Immature natural killer cell (primary cell): ENCODE data around the gene MAPK10. TPM values are rescaled to one million over a fixed set of nuclear protein-coding genes. Genes with fewer than 3 reads are reported as not detected.

Experiments used
- DNase-seq, 3 donors: peaks; one replicate each; pipeline ENCODE4 v3.0.0; 2022; ENCODE audit warnings: mixed read lengths in 1 of 3
- H3K27ac Mint-ChIP-seq, 6 donors: one replicate each; pipeline ENCODE4 v1.8.0; 2020; ENCODE audit warnings: mixed read lengths in 6 of 6, mild to moderate bottlenecking in 5 of 6, inconsistent platforms in 4 of 6, moderate library complexity in 3 of 6
- H3K27me3 Mint-ChIP-seq, 3 donors: one replicate each; pipeline ENCODE4 v1.8.0; 2020 to 2021; ENCODE audit warnings: low read depth in 3 of 3, mild to moderate bottlenecking in 3 of 3, mixed read lengths in 3 of 3, moderate library complexity in 3 of 3, inconsistent platforms in 1 of 3
- H3K36me3 Mint-ChIP-seq, 3 donors: one replicate each; pipeline ENCODE4 v1.8.0; 2020; ENCODE audit warnings: mixed read lengths in 3 of 3, inconsistent platforms in 2 of 3, mild to moderate bottlenecking in 2 of 3
- H3K4me1 Mint-ChIP-seq, 2 donors: one replicate each; pipeline ENCODE4 v1.8.0; 2020; ENCODE audit warnings: inconsistent platforms in 2 of 2, mild to moderate bottlenecking in 2 of 2, mixed read lengths in 2 of 2, moderate library complexity in 1 of 2
- H3K4me3 Mint-ChIP-seq, 5 donors: one replicate each; pipeline ENCODE4 v1.8.0; 2020; ENCODE audit warnings: mild to moderate bottlenecking in 5 of 5, mixed read lengths in 5 of 5, inconsistent platforms in 3 of 5, moderate library complexity in 3 of 5
- H3K9me3 Mint-ChIP-seq, 6 donors: one replicate each; pipeline ENCODE4 v1.8.0; 2020; ENCODE audit warnings: mild to moderate bottlenecking in 6 of 6, mixed read lengths in 6 of 6, inconsistent platforms in 4 of 6, moderate library complexity in 3 of 6
- polyA plus RNA-seq, 3 donors: library from polyadenylated mRNA; unstranded; fragments of 300-500 nt; fragmentation: Illumina TruSeq; gene quantifications; one replicate each; pipeline ENCODE4 v1.2.3, GENCODE V29; 2021

The MAPK10 gene
- polyA plus RNA-seq, 3 donors from 2014 or later: not detected

GRCh38 chr4:86014599-86014998 lies 345.3 kb downstream of the MAPK10 start:
- no peaks in the 10 kb centered on the region for H3K4me1 Mint-ChIP-seq
- no peak overlapping the region for H3K4me3 Mint-ChIP-seq
- H3K27ac Mint-ChIP-seq: no peak overlapping the region
- peaks cover 0 to 14% (median 0%) of the 10 kb centered on the region in 6 donors for H3K9me3 Mint-ChIP-seq
- H3K27me3 Mint-ChIP-seq: peaks cover 0 to 3% (median 0%) of the 10 kb centered on the region in 3 donors
- DNase-seq: no peak
- no peaks in the 10 kb centered on the region for H3K36me3 Mint-ChIP-seq

GRCh38 chr4:86013621-86014020 lies 346.2 kb downstream of the MAPK10 start:
- peaks cover 0 to 3% (median 0%) of the 10 kb centered on the region in 3 donors for H3K27me3 Mint-ChIP-seq
- no peaks in the 10 kb centered on the region for H3K36me3 Mint-ChIP-seq
- no peaks in the 10 kb centered on the region for H3K4me1 Mint-ChIP-seq
- DNase-seq: no peak
- peaks cover 0 to 14% (median 0%) of the 10 kb centered on the region in 6 donors for H3K9me3 Mint-ChIP-seq
- no peak overlapping the region for H3K27ac Mint-ChIP-seq
- H3K4me3 Mint-ChIP-seq: no peak overlapping the region

- H3K27ac Mint-ChIP-seq: no peak overlapping the region
- H3K36me3 Mint-ChIP-seq: no peaks in the 10 kb centered on the region
- H3K4me3 Mint-ChIP-seq: no peak overlapping the region
- no peaks in the 10 kb centered on the region for H3K4me1 Mint-ChIP-seq
- H3K27me3 Mint-ChIP-seq: no peaks in the 10 kb centered on the region
- H3K9me3 Mint-ChIP-seq: peaks cover 0 to 6% (median 0%) of the 10 kb centered on the region in 6 donors
- DNase-seq: no peak
These were observed 348.7 kb downstream of the MAPK10 start for GRCh38 chr4:86011117-86011516.

GRCh38 chr4:86007042-86007441 lies 352.8 kb downstream of the MAPK10 start:
- Mint-ChIP-seq H3K27me3 (no peaks in the 10 kb centered on the region), H3K4me1 (no peaks in the 10 kb centered on the region), H3K9me3 (peaks cover 0 to 7% (median under 1%) of the 10 kb centered on the region in 6 donors), H3K4me3 (no peak overlapping the region), H3K27ac (no peak overlapping the region), H3K36me3 (no peaks in the 10 kb centered on the region)
- DNase-seq: no peak

- no peak for DNase-seq
- Mint-ChIP-seq H3K36me3 (no peaks in the 10 kb centered on the region), H3K27ac (no peak overlapping the region), H3K27me3 (no peaks in the 10 kb centered on the region), H3K4me3 (no peak overlapping the region), H3K4me1 (no peaks in the 10 kb centered on the region), H3K9me3 (peaks cover 0 to 6% (median 3%) of the 10 kb centered on the region in 6 donors)
These were observed 353.8 kb downstream of the MAPK10 start for GRCh38 chr4:86006057-86006456.

GRCh38 chr4:86004030-86004429 lies 355.8 kb downstream of the MAPK10 start:
- DNase-seq: no peak
- Mint-ChIP-seq H3K27ac (no peak overlapping the region), H3K4me3 (no peak overlapping the region), H3K9me3 (peaks cover 0 to 6% (median 2%) of the 10 kb centered on the region in 6 donors), H3K36me3 (no peaks in the 10 kb centered on the region), H3K27me3 (peaks cover 0 to 2% (median 0%) of the 10 kb centered on the region in 3 donors), H3K4me1 (no peaks in the 10 kb centered on the region)

GRCh38 chr4:86001591-86001990 lies 358.3 kb downstream of the MAPK10 start:
- H3K4me1 Mint-ChIP-seq: no peaks in the 10 kb centered on the region
- no peak overlapping the region for H3K27ac Mint-ChIP-seq
- H3K27me3 Mint-ChIP-seq: peaks cover 0 to 2% (median 0%) of the 10 kb centered on the region in 3 donors
- no peak overlapping the region for H3K4me3 Mint-ChIP-seq
- no peak for DNase-seq
- peaks cover 1 to 6% (median 3%) of the 10 kb centered on the region in 6 donors for H3K9me3 Mint-ChIP-seq
- H3K36me3 Mint-ChIP-seq: no peaks in the 10 kb centered on the region

- no peaks in the 10 kb centered on the region for H3K4me1 Mint-ChIP-seq
- no peak overlapping the region for H3K27ac Mint-ChIP-seq
- DNase-seq: no peak
- no peak overlapping the region for H3K4me3 Mint-ChIP-seq
- peaks cover 0 to 4% (median 2%) of the 10 kb centered on the region in 6 donors for H3K9me3 Mint-ChIP-seq
- no peaks in the 10 kb centered on the region for H3K36me3 Mint-ChIP-seq
- peaks cover 0 to 2% (median 0%) of the 10 kb centered on the region in 3 donors for H3K27me3 Mint-ChIP-seq
These were observed 364.5 kb downstream of the MAPK10 start for GRCh38 chr4:85995361-85995760.

GRCh38 chr4:85994576-85994975 lies 365.3 kb downstream of the MAPK10 start:
- H3K27ac Mint-ChIP-seq: no peak overlapping the region
- peaks cover 0 to 4% (median 2%) of the 10 kb centered on the region in 6 donors for H3K9me3 Mint-ChIP-seq
- no peak for DNase-seq
- no peak overlapping the region for H3K4me3 Mint-ChIP-seq
- no peaks in the 10 kb centered on the region for H3K4me1 Mint-ChIP-seq
- H3K27me3 Mint-ChIP-seq: no peaks in the 10 kb centered on the region
- no peaks in the 10 kb centered on the region for H3K36me3 Mint-ChIP-seq

- Mint-ChIP-seq H3K4me1 (no peaks in the 10 kb centered on the region), H3K27me3 (no peaks in the 10 kb centered on the region), H3K27ac (no peak overlapping the region), H3K9me3 (peaks cover 0 to 9% (median 4%) of the 10 kb centered on the region in 6 donors), H3K4me3 (no peak overlapping the region), H3K36me3 (no peaks in the 10 kb centered on the region)
- no peak for DNase-seq
These were observed 366.2 kb downstream of the MAPK10 start for GRCh38 chr4:85993641-85994040.

GRCh38 chr4:85986266-85986665 lies 373.6 kb downstream of the MAPK10 start:
- H3K27ac Mint-ChIP-seq: no peak overlapping the region
- no peaks in the 10 kb centered on the region for H3K4me1 Mint-ChIP-seq
- H3K4me3 Mint-ChIP-seq: no peak overlapping the region
- H3K27me3 Mint-ChIP-seq: peaks cover 0 to 1% (median 0%) of the 10 kb centered on the region in 3 donors
- no peak for DNase-seq
- no peaks in the 10 kb centered on the region for H3K36me3 Mint-ChIP-seq
- H3K9me3 Mint-ChIP-seq: peaks cover 0 to 34% (median 11%) of the 10 kb centered on the region in 6 donors

- Mint-ChIP-seq H3K9me3 (peaks cover 0 to 24% (median 7%) of the 10 kb centered on the region in 6 donors), H3K27ac (no peak overlapping the region), H3K36me3 (no peaks in the 10 kb centered on the region), H3K4me3 (no peak overlapping the region), H3K4me1 (no peaks in the 10 kb centered on the region), H3K27me3 (peaks cover 0 to 2% (median 0%) of the 10 kb centered on the region in 3 donors)
- DNase-seq: no peak
These were observed 380.6 kb downstream of the MAPK10 start for GRCh38 chr4:85979276-85979675.

- Mint-ChIP-seq H3K27me3 (no peaks in the 10 kb centered on the region), H3K36me3 (no peaks in the 10 kb centered on the region), H3K4me1 (no peaks in the 10 kb centered on the region), H3K27ac (no peak overlapping the region), H3K4me3 (no peak overlapping the region), H3K9me3 (peaks cover 0 to 15% (median 0%) of the 10 kb centered on the region in 6 donors)
- DNase-seq: no peak
These were observed 389.3 kb downstream of the MAPK10 start for GRCh38 chr4:85970535-85970934.

GRCh38 chr4:85968945-85969819 lies 390.7 kb downstream of the MAPK10 start:
- no peaks in the 10 kb centered on the region for H3K27me3 Mint-ChIP-seq
- no peak for DNase-seq
- H3K4me3 Mint-ChIP-seq: no peak overlapping the region
- no peak overlapping the region for H3K27ac Mint-ChIP-seq
- no peaks in the 10 kb centered on the region for H3K36me3 Mint-ChIP-seq
- peaks cover 0 to 13% (median 0%) of the 10 kb centered on the region in 6 donors for H3K9me3 Mint-ChIP-seq
- H3K4me1 Mint-ChIP-seq: no peaks in the 10 kb centered on the region
